HG02885 (cell line): ENCODE measurements around the gene PDE4D.
"Not testable (repeated sequence)": the region's sequence is repeated elsewhere in the genome, so short reads cannot be mapped to it uniquely, and the experiment has no call there.

Source experiments
- ATAC-seq: cut with Tn5 transposase; IDR thresholded peaks from one replicate; pipeline ENCODE4 v1.9.1; 2021; ENCODE audit warnings: mild to moderate bottlenecking; ENCODE audit not compliant: unreplicated experiment, poor library complexity

The PDE4D gene

GRCh38 chr5:59496524-59497134 lies 396.9 kb downstream of the PDE4D start:
- peak; percentile 85 for ATAC-seq

GRCh38 chr5:59491945-59492344 lies 401.6 kb downstream of the PDE4D start:
- ATAC-seq = no peak

- ATAC-seq = no peak
Measured at GRCh38 chr5:59489551-59489950, 404.0 kb downstream of the PDE4D start.

- no peak for ATAC-seq
Measured at GRCh38 chr5:59487772-59488729, 405.5 kb downstream of the PDE4D start.

- no peak for ATAC-seq
Measured at GRCh38 chr5:59487068-59487686, 406.3 kb downstream of the PDE4D start.

- no peak for ATAC-seq
Measured at GRCh38 chr5:59486508-59486907, 407.0 kb downstream of the PDE4D start.

DNA sequence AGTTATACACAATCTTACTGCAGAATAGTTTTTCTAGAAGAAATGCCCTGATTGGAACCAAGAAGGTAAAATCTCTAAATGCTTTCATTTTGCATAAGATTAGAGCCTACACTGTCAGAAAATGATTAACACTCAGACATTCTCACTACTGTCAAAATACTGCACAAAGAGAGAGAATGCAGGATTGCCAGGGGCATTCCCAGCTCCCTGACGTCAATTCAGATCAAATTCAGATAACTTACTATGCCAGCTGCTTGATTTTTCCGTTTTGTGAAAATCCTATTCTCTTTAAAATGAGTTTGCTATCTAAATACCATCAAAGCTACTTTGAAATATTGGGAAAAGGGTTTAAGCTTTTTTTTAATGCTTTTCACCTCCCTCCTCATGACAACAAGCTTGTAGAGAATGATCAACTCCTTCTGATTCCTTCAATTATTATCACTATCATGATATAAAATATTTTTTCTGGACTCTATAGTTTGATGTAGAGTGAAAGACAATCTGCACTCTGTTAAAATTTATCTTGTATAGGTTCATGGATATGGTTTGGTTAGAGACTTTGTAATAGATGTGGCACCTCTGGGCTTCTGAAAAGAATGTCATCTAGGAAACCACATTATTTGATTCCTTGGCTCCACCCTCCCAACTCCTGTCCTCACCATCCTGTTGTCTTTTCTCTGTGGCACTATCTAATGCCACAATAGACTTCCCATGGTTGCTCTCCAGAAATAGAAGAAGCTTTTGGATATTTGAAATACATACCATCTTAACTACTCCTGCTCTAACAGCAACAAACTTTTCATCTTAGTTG lies 407.7 kb downstream of the PDE4D start:
- ATAC-seq = no peak

DNA sequence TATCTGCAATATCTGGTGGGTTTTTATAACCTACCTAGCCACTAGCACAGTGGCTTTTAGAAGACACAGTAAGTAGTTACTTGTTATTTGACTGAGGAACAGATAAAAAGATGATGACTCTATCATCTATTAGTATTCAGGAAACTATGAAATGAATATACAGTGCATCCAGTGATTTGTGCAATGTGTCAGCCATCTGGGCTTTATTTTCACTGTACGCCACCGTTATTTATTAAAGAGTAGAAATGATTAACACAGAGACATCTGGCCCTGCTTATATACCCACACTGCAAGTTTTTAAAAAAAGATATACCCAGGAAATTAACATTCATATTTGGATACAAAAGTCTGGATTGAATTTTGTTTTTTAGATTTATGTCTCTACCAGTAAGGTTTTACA lies 408.4 kb downstream of the PDE4D start:
- ATAC-seq = no peak

DNA sequence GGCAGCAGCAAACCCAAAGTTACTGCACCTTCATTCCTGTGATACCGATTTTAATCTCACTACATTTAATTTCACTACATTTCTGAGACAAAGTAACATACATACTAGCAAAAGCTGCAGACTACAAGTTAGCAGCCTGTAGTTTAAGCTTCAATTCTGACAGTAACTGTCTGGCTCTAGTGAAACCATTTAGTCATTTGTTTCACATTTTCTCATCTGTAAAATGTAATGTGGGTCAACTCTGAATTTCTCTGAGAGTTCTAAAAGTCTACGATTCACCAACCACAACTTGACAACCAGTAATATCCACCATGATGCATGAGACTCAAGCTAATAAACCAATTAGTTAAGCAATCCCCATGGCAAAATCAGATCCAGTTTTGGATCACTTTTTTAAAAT lies 408.9 kb downstream of the PDE4D start:
- no peak for ATAC-seq

DNA sequence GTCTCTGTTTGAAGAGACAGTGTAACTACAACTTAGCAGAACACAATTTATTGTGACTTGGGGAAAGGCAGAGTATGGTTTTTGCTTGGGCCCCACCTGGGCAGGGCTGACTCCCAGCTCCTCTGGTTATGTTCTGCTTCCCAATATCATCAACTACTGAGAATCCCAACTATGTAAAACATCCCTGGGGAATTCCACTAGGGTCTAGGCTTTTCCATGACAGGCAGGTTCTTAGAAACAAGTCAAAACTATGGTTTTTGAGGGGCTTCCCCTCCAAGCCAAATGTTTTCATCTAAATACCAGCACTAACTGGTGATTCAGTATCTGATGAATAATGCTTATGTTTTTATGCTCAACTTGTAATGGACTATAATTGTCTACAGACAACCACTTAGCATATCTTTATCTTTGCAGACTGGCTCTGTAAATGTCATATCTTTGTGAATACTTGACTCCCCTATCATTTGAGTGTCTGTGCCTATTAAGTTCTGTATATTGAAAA lies 409.5 kb downstream of the PDE4D start:
- no peak for ATAC-seq

GRCh38 chr5:59479086-59479485 lies 414.4 kb downstream of the PDE4D start:
- no peak for ATAC-seq

DNA sequence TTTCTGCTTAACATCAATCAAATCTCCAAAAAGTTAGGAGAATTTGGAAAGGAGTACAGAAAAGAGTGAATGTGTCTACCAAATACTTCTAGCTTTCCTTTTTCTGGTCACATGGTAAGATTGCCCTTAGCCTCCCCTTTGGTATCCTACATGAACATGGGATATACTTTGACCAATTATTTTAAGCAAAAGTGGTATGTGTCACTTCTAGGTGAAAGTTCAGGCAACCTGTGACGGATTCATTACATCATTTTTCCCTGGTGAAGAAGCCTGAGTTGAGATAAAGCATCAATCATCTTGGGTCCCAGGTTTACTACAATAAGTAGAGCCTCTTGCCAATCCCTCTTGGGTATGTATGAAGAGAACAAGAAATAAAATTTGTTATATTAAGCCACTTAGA lies 419.2 kb downstream of the PDE4D start:
- ATAC-seq = no peak

GRCh38 chr5:59473611-59474010 lies 419.9 kb downstream of the PDE4D start:
- no peak for ATAC-seq

GRCh38 chr5:59471463-59471862 lies 422.1 kb downstream of the PDE4D start:
- no peak for ATAC-seq

- ATAC-seq = no peak
Measured at GRCh38 chr5:59467969-59468368, 425.6 kb downstream of the PDE4D start.

DNA sequence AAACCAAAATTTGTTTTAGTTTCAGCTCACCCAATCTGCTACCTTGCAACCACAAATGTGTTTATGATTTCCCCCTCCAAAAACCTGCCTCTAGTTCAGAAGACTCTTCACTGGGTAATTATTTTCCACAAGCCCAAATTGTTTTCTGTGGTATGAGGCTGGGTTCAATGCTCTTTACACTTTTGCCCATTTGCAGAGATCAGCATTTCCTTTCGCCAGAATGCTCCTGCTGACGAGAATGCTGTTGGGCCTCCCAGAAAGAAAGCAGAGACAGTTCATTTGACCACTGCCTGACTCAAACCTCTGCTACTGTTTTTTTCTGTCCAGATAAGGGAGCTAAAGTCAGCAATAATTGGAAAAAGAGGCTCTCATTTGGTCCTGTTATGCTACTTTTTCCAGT lies 427.3 kb downstream of the PDE4D start:
- ATAC-seq = no peak

- ATAC-seq = no peak
Measured at GRCh38 chr5:59464969-59465368, 428.6 kb downstream of the PDE4D start.

GRCh38 chr5:59463618-59464166 lies 429.8 kb downstream of the PDE4D start:
- ATAC-seq = not testable (repeated sequence)

- ATAC-seq = no peak
Measured at GRCh38 chr5:59462956-59463355, 430.6 kb downstream of the PDE4D start.
